IPS-18a (cell line): ENCODE measurements around the gene ITPKB.

Experiments
- H3K27ac ChIP-seq: one replicate; pipeline ENCODE4 v1.5.1; 2013; ENCODE audit warnings: low read length
- H3K27me3 ChIP-seq: one replicate; pipeline ENCODE4 v1.6.1; 2013; ENCODE audit warnings: mild to moderate bottlenecking, low read length; ENCODE audit not compliant: control insufficient read depth, insufficient read depth
- H3K36me3 ChIP-seq: one replicate; pipeline ENCODE4 v1.6.1; 2013; ENCODE audit warnings: low read depth, low read length; ENCODE audit not compliant: control insufficient read depth
- H3K4me1 ChIP-seq: one replicate; pipeline ENCODE4 v1.6.1; 2013; ENCODE audit warnings: low read depth, low read length; ENCODE audit not compliant: control insufficient read depth
- H3K4me3 ChIP-seq: one replicate; pipeline ENCODE4 v1.5.1; 2013; ENCODE audit warnings: low read length
- H3K9ac ChIP-seq: one replicate; pipeline ENCODE4 v1.6.1; 2013; ENCODE audit warnings: mild to moderate bottlenecking, low read length, moderate library complexity
- H3K9me3 ChIP-seq: one replicate; pipeline ENCODE4 v1.6.1; 2013; ENCODE audit warnings: low read depth, low read length; ENCODE audit not compliant: control insufficient read depth

ITPKB gene

GRCh38 chr1:226632922-226633351 lies 106.1 kb downstream of the ITPKB start:
- no peaks in the 10 kb centered on the region for H3K27me3 ChIP-seq
- H3K4me1 ChIP-seq: no peaks in the 10 kb centered on the region

DNA sequence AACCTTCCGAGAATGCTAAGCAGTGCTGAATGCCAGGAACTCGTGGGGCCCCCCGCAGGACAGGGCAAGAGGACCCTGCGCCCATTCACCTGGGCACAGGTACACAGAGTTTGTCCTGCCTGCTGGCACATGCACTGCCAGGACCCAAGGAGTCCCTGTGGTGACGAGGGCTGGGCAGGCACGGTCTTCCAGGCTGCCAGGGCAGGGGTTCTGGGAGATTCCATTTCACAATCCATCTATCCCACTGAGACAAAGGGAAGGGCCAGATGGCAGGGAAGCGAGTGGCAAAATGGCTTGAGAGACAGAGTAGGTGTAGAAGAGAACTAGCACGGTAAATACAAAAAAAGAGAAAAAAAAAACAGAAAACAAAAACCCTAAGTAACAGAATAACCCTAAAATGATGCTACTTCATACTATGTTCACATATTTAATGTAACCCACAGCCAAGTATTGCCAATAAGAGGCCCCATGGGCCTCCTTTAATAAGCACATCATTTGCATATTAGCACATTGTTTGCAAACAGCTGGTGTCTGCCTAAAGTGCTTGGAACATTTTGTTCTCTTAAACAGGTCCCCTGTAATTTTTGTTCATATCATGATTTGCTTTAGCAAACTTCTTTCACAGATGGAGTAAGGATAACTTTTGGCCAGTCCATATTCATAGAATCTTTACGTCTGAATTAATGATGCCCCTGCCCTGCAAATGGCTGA lies 106.8 kb downstream of the ITPKB start:
- H3K36me3 ChIP-seq: no peaks in the 10 kb centered on the region
- peaks cover 5% of the 10 kb centered on the region for H3K27me3 ChIP-seq
- H3K27ac ChIP-seq: no peak overlapping the region
- H3K4me1 ChIP-seq: no peaks in the 10 kb centered on the region
- no peaks in the 10 kb centered on the region for H3K9me3 ChIP-seq
- no peak overlapping the region for H3K4me3 ChIP-seq
- no peak overlapping the region for H3K9ac ChIP-seq

More at GRCh38 chr1:226632922-226633351, 106.1 kb downstream of the ITPKB start:
- Histone ChIP-seq H3K4me3 (no peak overlapping the region), H3K9ac (no peak overlapping the region), H3K27ac (no peak overlapping the region), H3K36me3 (no peaks in the 10 kb centered on the region), H3K9me3 (no peaks in the 10 kb centered on the region)

- Histone ChIP-seq H3K27me3 (peaks cover 14% of the 10 kb centered on the region), H3K9ac (no peak overlapping the region), H3K27ac (no peak overlapping the region), H3K9me3 (no peaks in the 10 kb centered on the region), H3K4me3 (no peak overlapping the region), H3K36me3 (no peaks in the 10 kb centered on the region), H3K4me1 (no peaks in the 10 kb centered on the region)
Measured at GRCh38 chr1:226631229-226632000, 107.7 kb downstream of the ITPKB start.

GRCh38 chr1:226630592-226630991 lies 108.5 kb downstream of the ITPKB start:
- Histone ChIP-seq H3K9ac (no peak overlapping the region), H3K4me3 (no peak overlapping the region), H3K4me1 (no peaks in the 10 kb centered on the region), H3K27ac (no peak overlapping the region), H3K27me3 (peaks cover 19% of the 10 kb centered on the region), H3K9me3 (no peaks in the 10 kb centered on the region), H3K36me3 (no peaks in the 10 kb centered on the region)

DNA sequence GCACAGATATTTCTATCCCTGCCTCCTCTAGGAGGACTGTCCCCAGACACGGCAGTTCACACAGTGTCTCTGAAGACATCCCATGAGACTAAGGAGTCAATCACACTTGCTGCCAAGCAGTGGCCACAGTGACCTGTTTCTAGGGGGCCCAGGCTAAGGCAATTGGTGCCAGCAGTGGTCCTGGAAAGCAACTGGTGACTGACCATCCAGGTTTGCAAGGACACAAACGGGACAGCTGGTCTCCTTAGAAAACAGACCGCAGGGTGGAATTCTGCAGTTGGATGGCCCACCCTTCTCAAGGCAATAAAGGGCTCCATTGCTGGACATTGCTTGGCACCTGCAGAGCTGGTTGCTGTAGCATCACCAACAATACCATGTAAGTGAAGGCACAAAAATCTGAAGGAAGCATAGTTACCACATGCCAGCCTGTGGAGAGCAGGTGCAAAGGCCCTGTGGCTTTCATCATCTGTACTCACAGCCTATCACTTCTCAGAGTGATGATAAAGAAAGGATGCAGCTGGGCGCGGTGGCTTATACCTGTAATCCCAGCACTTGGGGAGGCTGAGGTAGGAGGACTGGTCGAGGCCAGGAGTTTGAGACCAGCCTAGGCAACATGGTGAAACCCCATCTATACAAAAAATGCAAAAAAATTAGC lies 109.1 kb downstream of the ITPKB start:
- Histone ChIP-seq H3K27me3 (peaks cover 19% of the 10 kb centered on the region), H3K9me3 (no peaks in the 10 kb centered on the region), H3K4me3 (no peak overlapping the region), H3K4me1 (no peaks in the 10 kb centered on the region), H3K36me3 (no peaks in the 10 kb centered on the region), H3K9ac (no peak overlapping the region), H3K27ac (no peak overlapping the region)

DNA sequence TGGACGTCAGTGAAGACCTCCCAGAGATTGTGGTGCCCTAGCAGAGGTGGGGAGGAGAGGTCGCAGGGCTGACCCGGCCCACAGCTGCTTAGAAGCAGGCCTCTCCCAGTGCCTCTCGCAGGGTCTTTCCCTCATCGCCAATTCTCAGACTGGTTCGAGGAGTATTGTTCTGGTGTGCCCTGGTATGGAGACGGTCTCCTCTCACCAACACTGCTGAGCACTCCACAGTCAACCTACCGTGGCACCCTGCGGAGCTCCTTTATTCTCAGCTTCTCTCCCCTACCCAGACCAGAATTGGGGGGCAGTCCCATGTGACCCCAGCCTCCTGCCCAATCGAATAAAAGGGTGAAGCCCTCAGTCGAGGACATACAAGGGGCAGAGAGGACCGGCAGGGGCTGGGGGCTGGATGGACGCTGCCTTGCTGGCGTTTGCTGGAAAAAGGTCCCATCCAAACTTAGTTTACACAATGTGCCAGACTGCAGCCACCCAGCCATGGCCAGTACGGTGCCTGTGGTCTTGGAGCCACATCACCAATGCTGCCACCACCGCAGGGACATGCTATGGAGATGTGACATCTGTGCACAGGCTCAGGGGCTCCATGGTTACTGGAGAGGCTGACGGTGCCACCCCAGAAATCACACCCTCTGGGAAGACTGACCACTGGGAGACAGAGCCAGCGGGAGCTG lies 109.7 kb downstream of the ITPKB start:
- H3K27me3 ChIP-seq: peaks cover 19% of the 10 kb centered on the region
- H3K27ac ChIP-seq: no peak overlapping the region
- no peaks in the 10 kb centered on the region for H3K4me1 ChIP-seq
- H3K9ac ChIP-seq: no peak overlapping the region
- no peak overlapping the region for H3K4me3 ChIP-seq
- no peaks in the 10 kb centered on the region for H3K9me3 ChIP-seq
- no peaks in the 10 kb centered on the region for H3K36me3 ChIP-seq

GRCh38 chr1:226628612-226629155 lies 110.4 kb downstream of the ITPKB start:
- no peak overlapping the region for H3K9ac ChIP-seq
- H3K27ac ChIP-seq: no peak overlapping the region
- no peak overlapping the region for H3K4me3 ChIP-seq
- no peaks in the 10 kb centered on the region for H3K36me3 ChIP-seq
- peaks cover 19% of the 10 kb centered on the region for H3K27me3 ChIP-seq
- no peaks in the 10 kb centered on the region for H3K4me1 ChIP-seq
- H3K9me3 ChIP-seq: no peaks in the 10 kb centered on the region

DNA sequence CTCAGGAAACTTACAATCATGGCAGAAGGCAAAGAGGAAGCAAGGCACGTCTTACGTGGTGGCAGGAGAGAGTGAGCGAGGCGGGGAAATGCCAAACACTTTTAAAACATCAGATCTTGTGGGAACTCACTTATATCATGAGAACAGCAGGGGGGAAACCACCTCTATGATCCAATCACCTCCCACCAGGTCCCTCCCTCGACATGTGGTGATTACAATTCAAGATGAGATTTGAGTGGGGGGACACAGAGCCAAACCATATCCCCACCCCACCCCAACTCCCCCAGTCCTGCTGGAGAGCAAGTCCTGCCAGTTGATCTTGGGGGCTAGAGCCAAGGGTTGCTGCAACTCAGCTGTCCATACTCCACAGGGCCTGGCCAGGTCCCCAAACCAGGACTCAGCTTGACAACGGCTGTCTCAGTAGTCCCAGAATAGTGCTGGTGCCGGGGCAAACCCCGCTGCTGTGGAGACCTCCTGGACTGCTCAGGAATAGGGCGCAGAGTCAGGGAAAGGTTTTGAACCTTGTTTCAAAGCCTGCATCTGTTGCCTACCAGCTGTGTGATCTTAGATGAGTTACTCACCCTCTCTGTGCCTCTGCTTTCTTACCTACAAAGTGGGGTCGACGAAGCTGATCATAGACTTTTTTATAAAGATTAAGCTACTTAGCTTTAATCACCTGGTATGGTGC lies 111.0 kb downstream of the ITPKB start:
- Histone ChIP-seq H3K27me3 (peaks cover 19% of the 10 kb centered on the region), H3K9me3 (no peaks in the 10 kb centered on the region), H3K9ac (no peak overlapping the region), H3K4me3 (no peak overlapping the region), H3K27ac (no peak overlapping the region), H3K36me3 (no peaks in the 10 kb centered on the region), H3K4me1 (no peaks in the 10 kb centered on the region)

- H3K9ac ChIP-seq: no peak overlapping the region
- H3K4me1 ChIP-seq: no peaks in the 10 kb centered on the region
- peaks cover 19% of the 10 kb centered on the region for H3K27me3 ChIP-seq
- H3K27ac ChIP-seq: no peak overlapping the region
- no peaks in the 10 kb centered on the region for H3K36me3 ChIP-seq
- no peaks in the 10 kb centered on the region for H3K9me3 ChIP-seq
- no peak overlapping the region for H3K4me3 ChIP-seq
Measured at GRCh38 chr1:226627050-226627755, 111.9 kb downstream of the ITPKB start.

GRCh38 chr1:226626577-226626956 lies 112.5 kb downstream of the ITPKB start:
- no peak overlapping the region for H3K9ac ChIP-seq
- no peak overlapping the region for H3K4me3 ChIP-seq

More at GRCh38 chr1:226626577-226626956, 112.5 kb downstream of the ITPKB start:
- Histone ChIP-seq H3K27me3 (peaks cover 19% of the 10 kb centered on the region), H3K27ac (no peak overlapping the region), H3K4me1 (no peaks in the 10 kb centered on the region), H3K36me3 (no peaks in the 10 kb centered on the region), H3K9me3 (no peaks in the 10 kb centered on the region)
